Stomach (tissue), 4 donors: ENCODE results near the gene NUP98.

Experiments
- CTCF ChIP-seq, 7 experiments: fragments of 450-650 bp in 4 of 7; fragments of 200-600 bp in 3 of 7; sonication (generic) in 3 of 7; IDR thresholded peaks; one replicate each; pipeline ENCODE4 v1.5.1; 2016 to 2019; ENCODE audit warnings: antibody characterized with exemption in 7 of 7, control low read depth in 2 of 7, mild to moderate bottlenecking in 1 of 7
- POLR2A ChIP-seq, 4 donors: fragments of 450-650 bp; IDR thresholded peaks; one replicate each; pipeline ENCODE4 v1.6.1; 2016; ENCODE audit warnings: antibody characterized with exemption in 4 of 4, control low read depth in 2 of 4, mild to moderate bottlenecking in 1 of 4, moderate library complexity in 1 of 4

- TF ChIP-seq CTCF (IDR thresholded peaks at IDR 0.05) (no peak), POLR2A (IDR thresholded peaks at IDR 0.05) (no peak)
Observed at GRCh38 chr11:3802011-3802790, 4.8 kb upstream of the NUP98 start.
